ENCODE data around the gene PTBP1.
"Not testable (repeated sequence)": the region's sequence is repeated elsewhere in the genome, so short reads cannot be mapped to it uniquely, and the experiment has no call there.

The PTBP1 gene

GRCh38 chr19:813219-814151 lies 16.2 kb downstream of the PTBP1 start:
- H2AFZ ChIP-seq (ENCODE audit: low read depth, low read length) = no peak overlapping the region
- no peaks in the 10 kb centered on the region for H3K4me1 ChIP-seq (ENCODE audit: insufficient read depth, low read length)
- H3K27me3 ChIP-seq (ENCODE audit: insufficient read depth, low read length) = no peaks in the 10 kb centered on the region
- peaks cover 70% of the 10 kb centered on the region for H3K36me3 ChIP-seq (ENCODE audit: insufficient read depth, low read length)
- no peak overlapping the region for H3K4me3 ChIP-seq (ENCODE audit: low read length)
- H3K9me3 ChIP-seq (ENCODE audit: low read length) = peaks cover 11% of the 10 kb centered on the region

GRCh38 chr19:814152-815078 lies 17.2 kb downstream of the PTBP1 start:
- peaks cover 63% of the 10 kb centered on the region for H3K36me3 ChIP-seq (ENCODE audit: insufficient read depth, low read length)
- H2AFZ ChIP-seq (ENCODE audit: low read depth, low read length) = no peak overlapping the region
- no peak overlapping the region for H3K4me3 ChIP-seq (ENCODE audit: low read length)
- H3K4me1 ChIP-seq (ENCODE audit: insufficient read depth, low read length) = no peaks in the 10 kb centered on the region
- H3K27me3 ChIP-seq (ENCODE audit: insufficient read depth, low read length) = no peaks in the 10 kb centered on the region
- peaks cover 11% of the 10 kb centered on the region for H3K9me3 ChIP-seq (ENCODE audit: low read length)

GRCh38 chr19:815079-815774 lies 18.0 kb downstream of the PTBP1 start:
- H3K4me1 ChIP-seq (ENCODE audit: insufficient read depth, low read length) = no peaks in the 10 kb centered on the region
- H3K4me3 ChIP-seq (ENCODE audit: low read length) = no peak overlapping the region
- H3K36me3 ChIP-seq (ENCODE audit: insufficient read depth, low read length) = peaks cover 55% of the 10 kb centered on the region
- H3K9me3 ChIP-seq (ENCODE audit: low read length) = peaks cover 11% of the 10 kb centered on the region
- no peak overlapping the region for H2AFZ ChIP-seq (ENCODE audit: low read depth, low read length)
- no peaks in the 10 kb centered on the region for H3K27me3 ChIP-seq (ENCODE audit: insufficient read depth, low read length)

- Histone ChIP-seq H2AFZ (ENCODE audit: low read depth, low read length) (no peak overlapping the region), H3K4me3 (ENCODE audit: low read length) (no peak overlapping the region), H3K36me3 (ENCODE audit: insufficient read depth, low read length) (peaks cover 48% of the 10 kb centered on the region), H3K27me3 (ENCODE audit: insufficient read depth, low read length) (no peaks in the 10 kb centered on the region), H3K4me1 (ENCODE audit: insufficient read depth, low read length) (no peaks in the 10 kb centered on the region), H3K9me3 (ENCODE audit: low read length) (peaks cover 11% of the 10 kb centered on the region)
Observed at GRCh38 chr19:815775-816499, 18.7 kb downstream of the PTBP1 start.

- Histone ChIP-seq H3K36me3 (ENCODE audit: insufficient read depth, low read length) (peaks cover 42% of the 10 kb centered on the region), H3K27me3 (ENCODE audit: insufficient read depth, low read length) (no peaks in the 10 kb centered on the region), H3K4me3 (ENCODE audit: low read length) (no peak overlapping the region), H3K9me3 (ENCODE audit: low read length) (peaks cover 11% of the 10 kb centered on the region), H3K4me1 (ENCODE audit: insufficient read depth, low read length) (no peaks in the 10 kb centered on the region), H2AFZ (ENCODE audit: low read depth, low read length) (no peak overlapping the region)
Observed at GRCh38 chr19:816500-816857, 19.2 kb downstream of the PTBP1 start.

GRCh38 chr19:820212-820611 lies 23.0 kb downstream of the PTBP1 start:
- H2AFZ ChIP-seq (ENCODE audit: low read depth, low read length); H3K9me3 ChIP-seq (ENCODE audit: low read length); H3K27me3 ChIP-seq (ENCODE audit: insufficient read depth, low read length); H3K4me1 ChIP-seq (ENCODE audit: insufficient read depth, low read length); H3K4me3 ChIP-seq (ENCODE audit: low read length): not testable (repeated sequence)
- peaks cover 11% of the 10 kb centered on the region for H3K36me3 ChIP-seq (ENCODE audit: insufficient read depth, low read length)

- H3K4me3 ChIP-seq (ENCODE audit: low read length) = peak overlapping the region; percentile 58
- peaks cover 6% of the 10 kb centered on the region for H3K4me1 ChIP-seq (ENCODE audit: insufficient read depth, low read length)
- H3K36me3 ChIP-seq (ENCODE audit: insufficient read depth, low read length) = peaks cover 5% of the 10 kb centered on the region
- no peaks in the 10 kb centered on the region for H3K9me3 ChIP-seq (ENCODE audit: low read length)
- H3K27me3 ChIP-seq (ENCODE audit: insufficient read depth, low read length) = no peaks in the 10 kb centered on the region
- no peak overlapping the region for H2AFZ ChIP-seq (ENCODE audit: low read depth, low read length)
Observed at GRCh38 chr19:821231-821824, 24.1 kb downstream of the PTBP1 start.

- peak within 1 kb of the TSS; percentile 58 for H3K4me3 ChIP-seq (ENCODE audit: low read length)
- H3K27me3 ChIP-seq (ENCODE audit: insufficient read depth, low read length) = no peaks in the 10 kb centered on the region
- no peaks in the 10 kb centered on the region for H3K9me3 ChIP-seq (ENCODE audit: low read length)
- H2AFZ ChIP-seq (ENCODE audit: low read depth, low read length) = no peak within 1 kb of the TSS
- peaks cover 6% of the 10 kb centered on the region for H3K4me1 ChIP-seq (ENCODE audit: insufficient read depth, low read length)
- H3K36me3 ChIP-seq (ENCODE audit: insufficient read depth, low read length) = peaks cover 5% of the 10 kb centered on the region
Observed at GRCh38 chr19:821825-822503, 24.7 kb downstream of the PTBP1 start, which contains the start of gene PLPPR3. PLPPR3 (minus strand) TSS chr19:821955; CDS start chr19:821559, 396 bp downstream.

- no peak overlapping the region for H3K4me3 ChIP-seq (ENCODE audit: low read length)
- no peak overlapping the region for H2AFZ ChIP-seq (ENCODE audit: low read depth, low read length)
- no peaks in the 10 kb centered on the region for H3K36me3 ChIP-seq (ENCODE audit: insufficient read depth, low read length)
- H3K4me1 ChIP-seq (ENCODE audit: insufficient read depth, low read length) = peaks cover 6% of the 10 kb centered on the region
- H3K27me3 ChIP-seq (ENCODE audit: insufficient read depth, low read length) = no peaks in the 10 kb centered on the region
- H3K9me3 ChIP-seq (ENCODE audit: low read length) = no peaks in the 10 kb centered on the region
Observed at GRCh38 chr19:823565-824121, 26.4 kb downstream of the PTBP1 start.

- Histone ChIP-seq H2AFZ (ENCODE audit: low read depth, low read length) (no peak overlapping the region), H3K4me1 (ENCODE audit: insufficient read depth, low read length) (peaks cover 6% of the 10 kb centered on the region), H3K36me3 (ENCODE audit: insufficient read depth, low read length) (no peaks in the 10 kb centered on the region), H3K27me3 (ENCODE audit: insufficient read depth, low read length) (no peaks in the 10 kb centered on the region), H3K9me3 (ENCODE audit: low read length) (no peaks in the 10 kb centered on the region), H3K4me3 (ENCODE audit: low read length) (no peak overlapping the region)
Observed at GRCh38 chr19:824885-825284, 27.6 kb downstream of the PTBP1 start.

- no peaks in the 10 kb centered on the region for H3K9me3 ChIP-seq (ENCODE audit: low read length)
- no peaks in the 10 kb centered on the region for H3K27me3 ChIP-seq (ENCODE audit: insufficient read depth, low read length)
- no peak overlapping the region for H2AFZ ChIP-seq (ENCODE audit: low read depth, low read length)
- H3K4me3 ChIP-seq (ENCODE audit: low read length) = no peak overlapping the region
- no peaks in the 10 kb centered on the region for H3K36me3 ChIP-seq (ENCODE audit: insufficient read depth, low read length)
- H3K4me1 ChIP-seq (ENCODE audit: insufficient read depth, low read length) = peaks cover 6% of the 10 kb centered on the region
Observed at GRCh38 chr19:825897-826644, 28.8 kb downstream of the PTBP1 start.

All from neuron (in vitro differentiated cells).